Karpas-422 (cell line): ENCODE results near the gene ANKRD40. TPM values are rescaled to one million over a fixed set of nuclear protein-coding genes. Genes with fewer than 3 reads are reported as not detected.

Experiments used
- DNase-seq: peaks from one replicate; pipeline ENCODE4 v3.0.0-alpha.2; 2015
- H2AFZ ChIP-seq: fragments of 200-600 bp; sonication (generic); 2 replicates; pipeline ENCODE4 v1.6.1; 2014; ENCODE audit warnings: antibody characterized with exemption, low read length, mixed read lengths
- H3K27ac ChIP-seq: fragments of 200-600 bp; sonication (generic); 2 replicates; pipeline ENCODE4 v1.5.1; 2014; ENCODE audit warnings: mild to moderate bottlenecking, low read length, moderate library complexity
- H3K27me3 ChIP-seq: fragments of 200-600 bp; sonication (generic); 2 replicates; pipeline ENCODE4 v1.6.1; 2014; ENCODE audit warnings: low read length, mixed read lengths
- H3K36me3 ChIP-seq: fragments of 200-600 bp; sonication (generic); 2 replicates; pipeline ENCODE4 v1.6.1; 2014; ENCODE audit warnings: low read length, mixed read lengths; ENCODE audit not compliant: insufficient read depth
- H3K4me1 ChIP-seq: fragments of 200-600 bp; sonication (generic); 2 replicates; pipeline ENCODE4 v1.6.1; 2014; ENCODE audit warnings: mild to moderate bottlenecking, low read length, mixed read lengths
- H3K4me2 ChIP-seq: fragments of 200-600 bp; sonication (generic); 2 replicates; pipeline ENCODE4 v1.6.1; 2014; ENCODE audit warnings: low read length, low read depth, mild to moderate bottlenecking; ENCODE audit not compliant: poor library complexity, severe bottlenecking
- H3K4me3 ChIP-seq: fragments of 200-600 bp; sonication (generic); 2 replicates; pipeline ENCODE4 v1.5.1; 2014; ENCODE audit warnings: mild to moderate bottlenecking, antibody characterized with exemption, low read length, mixed read lengths
- H3K79me2 ChIP-seq: fragments of 200-600 bp; sonication (generic); 2 replicates; pipeline ENCODE4 v1.6.1; 2014; ENCODE audit warnings: mild to moderate bottlenecking, low read length, mixed read lengths
- H3K9ac ChIP-seq: fragments of 200-600 bp; sonication (generic); 2 replicates; pipeline ENCODE4 v1.6.0; 2014; ENCODE audit warnings: low read length
- H3K9me2 ChIP-seq: fragments of 200-600 bp; sonication (generic), shearing (Covaris generic); replicated peaks from 2 replicates; pipeline ENCODE4 v1.6.0; 2014; ENCODE audit warnings: mild to moderate bottlenecking, low read length, moderate library complexity; ENCODE audit not compliant: insufficient read depth
- H3K9me3 ChIP-seq: fragments of 300-700, 200-600 bp; sonication (generic); 2 replicates; pipeline ENCODE4 v1.6.1; 2014; ENCODE audit warnings: low read length, mixed read lengths
- H4K20me1 ChIP-seq: fragments of 200-600 bp; sonication (generic); 2 replicates; pipeline ENCODE4 v1.6.1; 2014; ENCODE audit warnings: mild to moderate bottlenecking, antibody characterized with exemption, low read length, low read depth; ENCODE audit not compliant: insufficient read depth
- total RNA-seq: library from RNA; depleted of rRNA; stranded (reverse); fragments of >200 nt; shearing (Covaris generic); gene quantifications from 2 replicates; pipeline ENCODE4 v1.2.3, GENCODE V29; 2014; ENCODE audit warnings: low replicate concordance

The ANKRD40 gene
- total RNA-seq, 1 experiment from 2014 or later: 34.1 TPM

DNA sequence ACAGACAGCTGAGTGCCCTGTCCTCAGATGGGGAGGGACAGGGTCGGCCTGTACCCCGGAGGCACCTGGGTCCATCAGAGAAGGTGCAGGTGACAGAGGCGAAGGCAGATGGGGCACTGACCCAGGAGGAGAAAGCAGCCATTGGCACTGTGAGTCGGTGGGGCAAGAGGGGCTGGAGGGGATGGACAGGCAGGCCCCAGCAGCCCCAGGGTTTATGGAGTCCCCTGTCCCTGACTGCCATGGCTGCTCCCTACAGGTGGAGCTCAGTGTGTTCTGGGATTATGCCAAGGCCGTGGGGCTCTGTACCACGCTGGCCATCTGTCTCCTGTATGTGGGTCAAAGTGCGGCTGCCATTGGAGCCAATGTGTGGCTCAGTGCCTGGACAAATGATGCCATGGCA, 32.1 kb downstream of the ANKRD40 start:
- Histone ChIP-seq H3K27ac (no peak overlapping the region), H4K20me1 (no peaks in the 10 kb centered on the region), H3K4me2 (no peak overlapping the region), H3K4me3 (no peak overlapping the region), H3K9me2 (no peaks in the 10 kb centered on the region), H3K79me2 (no peaks in the 10 kb centered on the region), H3K9me3 (no peaks in the 10 kb centered on the region), H3K36me3 (no peaks in the 10 kb centered on the region), H3K9ac (no peak overlapping the region), H3K27me3 (no peaks in the 10 kb centered on the region), H3K4me1 (no peaks in the 10 kb centered on the region), H2AFZ (no peak overlapping the region)
- no peak for DNase-seq

DNA sequence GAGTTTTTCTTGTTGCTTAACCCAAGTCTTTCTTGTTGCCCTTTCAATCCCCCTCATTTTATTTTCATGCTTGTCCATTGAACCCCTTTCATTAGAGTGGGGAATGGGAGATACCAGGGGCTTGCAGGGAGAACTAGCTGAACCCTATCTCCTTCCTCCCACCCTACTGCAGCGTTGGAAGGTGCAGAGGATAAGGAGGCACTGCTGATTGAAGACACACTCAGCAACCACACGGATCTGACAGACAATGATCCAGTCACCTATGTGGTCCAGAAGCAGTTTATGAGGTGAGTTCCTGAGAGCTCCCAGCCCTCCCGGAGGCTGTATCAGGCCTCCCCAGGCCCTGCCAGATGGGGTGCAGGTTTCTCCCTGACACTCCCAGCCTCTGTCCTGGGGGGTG, 32.5 kb downstream of the ANKRD40 start:
- no peaks in the 10 kb centered on the region for H3K79me2 ChIP-seq
- H3K27ac ChIP-seq: no peak overlapping the region
- H3K4me1 ChIP-seq: no peaks in the 10 kb centered on the region
- no peaks in the 10 kb centered on the region for H4K20me1 ChIP-seq
- H3K27me3 ChIP-seq: no peaks in the 10 kb centered on the region
- H3K9ac ChIP-seq: no peak overlapping the region
- H3K9me3 ChIP-seq: no peaks in the 10 kb centered on the region
- DNase-seq: no peak
- no peaks in the 10 kb centered on the region for H3K9me2 ChIP-seq
- no peak overlapping the region for H3K4me2 ChIP-seq
- no peak overlapping the region for H2AFZ ChIP-seq
- H3K4me3 ChIP-seq: no peak overlapping the region
- no peaks in the 10 kb centered on the region for H3K36me3 ChIP-seq

DNA sequence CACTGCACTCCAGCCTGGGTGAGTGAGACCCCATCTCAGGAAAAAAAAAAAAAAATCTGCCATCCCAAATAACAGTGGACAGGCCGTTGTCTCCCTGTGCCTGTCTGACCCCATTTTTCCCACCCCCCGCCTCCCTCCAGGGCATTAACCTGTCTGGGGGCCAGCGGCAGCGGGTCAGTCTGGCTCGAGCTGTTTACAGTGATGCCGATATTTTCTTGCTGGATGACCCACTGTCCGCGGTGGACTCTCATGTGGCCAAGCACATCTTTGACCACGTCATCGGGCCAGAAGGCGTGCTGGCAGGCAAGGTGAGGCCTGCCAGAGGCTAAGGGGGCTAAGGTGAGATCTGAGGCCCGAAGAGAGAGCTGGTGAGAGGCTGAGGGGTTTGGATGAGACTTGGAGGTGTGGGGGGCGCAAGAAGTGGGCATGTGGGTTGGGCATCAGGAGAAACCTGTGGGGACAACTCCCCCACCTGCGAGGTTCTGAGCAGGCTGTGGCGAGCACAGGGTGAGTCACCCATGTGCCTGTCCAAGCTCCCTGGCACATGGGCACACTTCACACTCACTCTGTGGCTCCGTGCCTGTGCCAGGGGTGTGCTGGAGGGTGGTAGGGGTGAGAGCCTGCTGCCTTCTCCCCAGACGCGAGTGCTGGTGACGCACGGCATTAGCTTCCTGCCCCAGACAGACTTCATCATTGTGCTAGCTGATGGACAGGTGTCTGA, 34.7 kb downstream of the ANKRD40 start:
- H3K36me3 ChIP-seq: no peaks in the 10 kb centered on the region
- DNase-seq: no peak
- no peaks in the 10 kb centered on the region for H4K20me1 ChIP-seq
- H3K27me3 ChIP-seq: no peaks in the 10 kb centered on the region
- no peak overlapping the region for H3K9ac ChIP-seq
- H3K9me3 ChIP-seq: no peaks in the 10 kb centered on the region
- no peak overlapping the region for H3K4me3 ChIP-seq
- no peak overlapping the region for H3K4me2 ChIP-seq
- H3K4me1 ChIP-seq: no peaks in the 10 kb centered on the region
- no peaks in the 10 kb centered on the region for H3K9me2 ChIP-seq
- H3K79me2 ChIP-seq: no peaks in the 10 kb centered on the region
- H3K27ac ChIP-seq: no peak overlapping the region
- H2AFZ ChIP-seq: no peak overlapping the region

DNA sequence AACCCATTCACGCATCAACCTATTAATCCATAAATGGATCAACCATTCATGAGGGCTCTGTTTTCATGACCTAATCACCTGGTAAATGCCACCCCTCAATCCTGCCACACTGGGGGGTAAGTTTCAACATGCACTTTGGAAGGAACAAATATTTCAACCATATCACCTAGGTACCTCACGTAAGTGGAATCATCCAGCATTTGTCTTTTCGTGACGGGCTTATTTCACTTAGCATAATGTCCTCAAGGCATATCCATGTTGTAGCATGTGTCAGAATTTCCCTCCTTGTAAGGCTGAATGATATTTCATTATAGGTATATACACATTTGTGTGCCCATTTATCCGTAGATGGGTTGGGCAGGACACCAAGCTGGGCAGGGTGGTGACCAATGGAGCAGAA, 35.6 kb downstream of the ANKRD40 start:
- Histone ChIP-seq H2AFZ (no peak overlapping the region), H3K9me2 (no peaks in the 10 kb centered on the region), H3K4me2 (no peak overlapping the region), H3K27me3 (no peaks in the 10 kb centered on the region), H3K36me3 (no peaks in the 10 kb centered on the region), H4K20me1 (no peaks in the 10 kb centered on the region), H3K79me2 (no peaks in the 10 kb centered on the region), H3K9me3 (no peaks in the 10 kb centered on the region), H3K9ac (no peak overlapping the region), H3K27ac (no peak overlapping the region), H3K4me1 (no peaks in the 10 kb centered on the region), H3K4me3 (no peak overlapping the region)
- no peak for DNase-seq

DNA sequence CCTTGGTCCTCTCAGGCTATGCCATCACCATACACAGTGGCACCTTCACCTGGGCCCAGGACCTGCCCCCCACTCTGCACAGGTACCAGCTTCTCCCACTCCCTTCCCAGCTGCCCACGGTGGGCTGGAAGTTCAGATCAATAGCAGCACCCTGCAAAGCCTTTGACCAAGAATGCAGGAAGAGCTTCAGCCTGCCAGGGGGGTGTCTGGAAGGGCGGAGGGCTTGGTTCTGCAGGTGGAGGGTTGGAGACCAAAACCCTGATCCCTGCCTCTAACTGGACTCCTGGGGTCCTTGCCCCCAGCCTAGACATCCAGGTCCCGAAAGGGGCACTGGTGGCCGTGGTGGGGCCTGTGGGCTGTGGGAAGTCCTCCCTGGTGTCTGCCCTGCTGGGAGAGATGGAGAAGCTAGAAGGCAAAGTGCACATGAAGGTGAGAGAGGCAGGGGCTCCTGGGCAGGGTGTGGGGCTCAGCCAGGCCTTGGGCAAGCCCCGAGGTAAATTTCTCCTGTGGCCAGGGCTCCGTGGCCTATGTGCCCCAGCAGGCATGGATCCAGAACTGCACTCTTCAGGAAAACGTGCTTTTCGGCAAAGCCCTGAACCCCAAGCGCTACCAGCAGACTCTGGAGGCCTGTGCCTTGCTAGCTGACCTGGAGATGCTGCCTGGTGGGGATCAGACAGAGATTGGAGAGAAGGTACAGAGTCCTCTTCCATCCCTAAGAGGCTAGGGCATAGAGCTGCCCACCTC, 38.7 kb downstream of the ANKRD40 start:
- H3K36me3 ChIP-seq: no peaks in the 10 kb centered on the region
- H4K20me1 ChIP-seq: no peaks in the 10 kb centered on the region
- no peaks in the 10 kb centered on the region for H3K9me2 ChIP-seq
- DNase-seq: no peak
- no peak overlapping the region for H3K9ac ChIP-seq
- H3K79me2 ChIP-seq: no peaks in the 10 kb centered on the region
- no peak overlapping the region for H3K4me2 ChIP-seq
- H3K9me3 ChIP-seq: no peaks in the 10 kb centered on the region
- 0 out of 2 replicates have a peak overlapping the region, but pooled peaks have one; percentile 12 for H2AFZ ChIP-seq
- H3K4me1 ChIP-seq: no peaks in the 10 kb centered on the region
- H3K4me3 ChIP-seq: no peak overlapping the region
- no peak overlapping the region for H3K27ac ChIP-seq
- no peaks in the 10 kb centered on the region for H3K27me3 ChIP-seq

DNA sequence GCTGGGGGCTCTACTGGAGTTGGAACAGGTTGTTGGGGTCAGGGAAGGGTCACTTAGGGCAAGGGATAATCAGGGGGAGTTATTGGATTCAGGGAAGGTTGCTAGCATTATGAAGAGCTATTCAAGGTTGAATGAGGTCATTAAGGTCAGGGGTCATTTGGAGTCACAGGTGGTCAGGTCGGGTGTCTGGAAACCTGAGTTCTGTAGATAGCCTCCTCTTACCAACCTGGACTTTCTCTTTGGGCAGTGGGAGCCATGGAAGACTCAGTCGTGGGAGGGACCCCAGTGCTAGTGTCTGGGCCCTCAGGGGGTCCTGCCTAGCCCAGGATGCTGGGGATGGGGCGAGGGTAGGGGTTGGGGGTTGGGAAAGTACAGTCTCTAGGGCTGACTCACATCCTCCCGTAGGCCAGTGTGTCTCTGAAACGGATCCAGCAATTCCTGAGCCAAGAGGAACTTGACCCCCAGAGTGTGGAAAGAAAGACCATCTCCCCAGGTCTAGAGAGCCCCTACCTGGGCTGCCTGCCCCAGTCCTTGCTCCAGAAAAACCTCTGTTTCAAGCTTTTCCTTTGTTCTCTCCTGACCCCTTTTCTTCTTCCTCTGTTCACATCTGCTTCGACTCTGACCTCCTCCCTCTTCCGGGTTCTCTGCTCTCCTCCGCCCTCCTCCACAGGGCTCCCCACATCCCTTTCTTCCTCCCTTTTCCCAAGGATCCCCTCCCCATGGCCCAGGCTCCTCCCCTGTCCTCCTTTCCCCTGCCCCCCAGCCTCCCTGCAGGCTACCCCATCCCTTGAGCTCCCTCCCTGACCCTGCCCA, 39.5 kb downstream of the ANKRD40 start:
- Histone ChIP-seq H3K4me2 (no peak overlapping the region), H3K36me3 (no peaks in the 10 kb centered on the region), H3K4me1 (no peaks in the 10 kb centered on the region), H3K9ac (no peak overlapping the region), H3K4me3 (no peak overlapping the region), H3K9me2 (no peaks in the 10 kb centered on the region), H2AFZ (0 out of 2 replicates have a peak overlapping the region, but pooled peaks have one; percentile 12), H3K9me3 (no peaks in the 10 kb centered on the region), H4K20me1 (no peaks in the 10 kb centered on the region), H3K27me3 (no peaks in the 10 kb centered on the region), H3K27ac (no peak overlapping the region), H3K79me2 (no peaks in the 10 kb centered on the region)
- DNase-seq: no peak

DNA sequence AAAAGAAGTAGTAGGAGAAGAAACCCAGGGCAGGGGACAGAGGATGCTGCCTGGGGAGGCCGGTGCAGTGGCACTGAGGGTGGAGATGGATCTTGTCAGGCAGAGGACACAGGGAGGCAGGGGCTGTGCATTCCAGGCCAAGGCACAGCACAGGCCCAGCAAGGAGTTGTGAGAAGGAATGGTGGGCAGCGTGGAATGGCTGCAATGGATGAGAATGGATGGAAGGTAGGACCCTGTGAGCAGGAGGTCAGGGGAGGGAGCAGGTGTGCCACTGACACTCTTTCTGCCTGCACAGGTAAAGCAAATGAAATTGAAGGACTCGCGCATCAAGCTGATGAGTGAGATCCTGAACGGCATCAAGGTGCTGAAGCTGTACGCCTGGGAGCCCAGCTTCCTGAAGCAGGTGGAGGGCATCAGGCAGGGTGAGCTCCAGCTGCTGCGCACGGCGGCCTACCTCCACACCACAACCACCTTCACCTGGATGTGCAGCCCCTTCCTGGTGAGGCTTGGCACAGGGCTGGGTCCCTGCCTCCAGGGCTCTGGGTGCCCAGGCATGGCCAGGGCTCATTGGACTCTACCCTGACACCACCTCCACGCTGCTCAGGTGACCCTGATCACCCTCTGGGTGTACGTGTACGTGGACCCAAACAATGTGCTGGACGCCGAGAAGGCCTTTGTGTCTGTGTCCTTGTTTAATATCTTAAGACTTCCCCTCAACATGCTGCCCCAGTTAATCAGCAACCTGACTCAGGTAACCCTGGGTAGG, 40.3 kb downstream of the ANKRD40 start:
- Histone ChIP-seq H3K4me1 (no peaks in the 10 kb centered on the region), H3K4me2 (no peak overlapping the region), H3K4me3 (no peak overlapping the region), H2AFZ (no peak overlapping the region), H3K79me2 (no peaks in the 10 kb centered on the region), H3K9me3 (no peaks in the 10 kb centered on the region), H4K20me1 (no peaks in the 10 kb centered on the region), H3K9ac (no peak overlapping the region), H3K27ac (no peak overlapping the region), H3K9me2 (no peaks in the 10 kb centered on the region), H3K27me3 (no peaks in the 10 kb centered on the region), H3K36me3 (no peaks in the 10 kb centered on the region)
- DNase-seq: no peak
